ENCODE measurements around the gene FNDC3B. TPM values are rescaled to one million over a fixed set of nuclear protein-coding genes. Genes with fewer than 3 reads are reported as not detected.

Gene FNDC3B
- total and polyA plus RNA-seq, 9 of the 15 experiments (the other 6 are each of a cell fraction or from before 2014, with no cell fraction given) = 7.0 to 35.8 (median 16.2) TPM

GRCh38 chr3:172181932-172182586 is 142.7 kb downstream of the FNDC3B start:
- in situ Hi-C loops (cut with MboI) = no loop called here
- ChIA-PET POLR2A (interaction anchor here (1.4 kb wide), 1 partner anchor 22 kb away, joined by 4 read pairs; no protein-coding TSS in a partner anchor), CTCF (ENCODE audit: low intra/inter-chr PET ratio) (no interaction called here)
- Histone ChIP-seq H3K79me2 (ENCODE audit: control insufficient read depth, insufficient read depth, low read length) (peaks cover 49% of the 10 kb centered on the region), H3K9ac (ENCODE audit: insufficient read depth in 1 of 2, low read depth in 2 of 2, low read length in 2 of 2) (peak overlapping the region in 1 of 2 experiments; percentile 8; a peak in 1 of 4 replicates), H3K4me2 (ENCODE audit: insufficient read depth, low read length) (no peak overlapping the region), H3K27ac (ENCODE audit: extremely low read depth, low read depth, low read length) (no peak overlapping the region), H4K20me1 (replicated peaks; ENCODE audit: control insufficient read depth, insufficient read depth, low read length) (0 out of 2 replicates have a peak, but pooled peaks cover 3% of the 10 kb centered on the region), H3K9me3 (replicated peaks; ENCODE audit: control insufficient read depth, insufficient read depth, low read depth, low read length) (no peaks in the 10 kb centered on the region), H3K9me1 (ENCODE audit: control insufficient read depth, insufficient read depth, low read length) (no peaks in the 10 kb centered on the region), H3K27me3 (ENCODE audit: control insufficient read depth in 2 of 2, insufficient read depth in 2 of 2, low read length in 2 of 2) (no peaks in the 10 kb centered on the region), H3K4me3 (no peak overlapping the region), H3K36me3 (ENCODE audit: control insufficient read depth, insufficient read depth, low read length) (no peaks in the 10 kb centered on the region), H2AFZ (ENCODE audit: low read depth, low read length) (no peak overlapping the region), H3K4me1 (replicated peaks in 1 of 2; ENCODE audit: control insufficient read depth in 2 of 2, insufficient read depth in 2 of 2, low read length in 2 of 2) (peaks cover 6 to 9% of the 10 kb centered on the region in 2 experiments)
- DNase-seq (ENCODE audit: extremely low read depth in 1 of 4, low spot score in 3 of 4) (peak in 1 of 4 experiments; percentile 37), FAIRE-seq (no peak), ATAC-seq (peak; percentile 35; the same call in 2 of the 3 replicates)
- no TSS peak for BruUV-seq (replicated peaks)
- TF ChIP-seq, protein P1, sequence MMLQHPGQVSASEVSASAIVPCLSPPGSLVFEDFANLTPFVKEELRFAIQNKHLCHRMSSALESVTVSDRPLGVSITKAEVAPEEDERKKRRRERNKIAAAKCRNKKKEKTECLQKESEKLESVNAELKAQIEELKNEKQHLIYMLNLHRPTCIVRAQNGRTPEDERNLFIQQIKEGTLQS (IDR thresholded peaks at IDR 0.05) = 0 out of 2 replicates have a peak, but pooled peaks have one; percentile 15
- TF ChIP-seq, protein P1 (CRISPR knock-in tag; conservative IDR thresholded peaks at IDR 0.05) = no peak
- TF ChIP-seq, protein P2, sequence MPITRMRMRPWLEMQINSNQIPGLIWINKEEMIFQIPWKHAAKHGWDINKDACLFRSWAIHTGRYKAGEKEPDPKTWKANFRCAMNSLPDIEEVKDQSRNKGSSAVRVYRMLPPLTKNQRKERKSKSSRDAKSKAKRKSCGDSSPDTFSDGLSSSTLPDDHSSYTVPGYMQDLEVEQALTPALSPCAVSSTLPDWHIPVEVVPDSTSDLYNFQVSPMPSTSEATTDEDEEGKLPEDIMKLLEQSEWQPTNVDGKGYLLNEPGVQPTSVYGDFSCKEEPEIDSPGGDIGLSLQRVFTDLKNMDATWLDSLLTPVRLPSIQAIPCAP (CRISPR knock-in tag; IDR thresholded peaks at IDR 0.05; ENCODE audit: borderline replicate concordance) = no peak
- no peak for TF ChIP-seq ZZZ3 (IDR thresholded peaks at IDR 0.05)
- TF ChIP-seq, protein P3, sequence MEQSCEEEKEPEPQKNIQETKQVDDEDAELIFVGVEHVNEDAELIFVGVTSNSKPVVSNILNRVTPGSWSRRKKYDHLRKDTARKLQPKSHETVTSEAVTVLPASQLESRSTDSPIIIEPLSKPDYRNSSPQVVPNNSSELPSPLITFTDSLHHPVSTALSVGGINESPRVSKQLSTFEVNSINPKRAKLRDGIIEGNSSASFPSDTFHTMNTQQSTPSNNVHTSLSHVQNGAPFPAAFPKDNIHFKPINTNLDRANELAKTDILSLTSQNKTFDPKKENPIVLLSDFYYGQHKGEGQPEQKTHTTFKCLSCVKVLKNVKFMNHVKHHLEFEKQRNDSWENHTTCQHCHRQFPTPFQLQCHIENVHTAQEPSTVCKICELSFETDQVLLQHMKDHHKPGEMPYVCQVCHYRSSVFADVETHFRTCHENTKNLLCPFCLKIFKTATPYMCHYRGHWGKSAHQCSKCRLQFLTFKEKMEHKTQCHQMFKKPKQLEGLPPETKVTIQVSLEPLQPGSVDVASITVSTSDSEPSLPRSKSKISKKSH (CRISPR knock-in tag; IDR thresholded peaks at IDR 0.05) = no peak
- no peak for TF ChIP-seq ZNF79 (CRISPR knock-in tag; IDR thresholded peaks at IDR 0.05; ENCODE audit: low read depth)
- no peak for TF ChIP-seq NR4A1 (CRISPR knock-in tag; IDR thresholded peaks at IDR 0.05)
- no peak for TF ChIP-seq NR4A1 (tag; IDR thresholded peaks at IDR 0.05)
- intact Hi-C loops (cut with micrococcal nuclease) = no loop called here
- WGBS (ENCODE audit: insufficient coverage, low coverage, missing lambda C conversion rate) = 49% methylated on average over 5 of the region's 6 CpGs
